ENCODE results near the gene ARHGDIG.

DNA sequence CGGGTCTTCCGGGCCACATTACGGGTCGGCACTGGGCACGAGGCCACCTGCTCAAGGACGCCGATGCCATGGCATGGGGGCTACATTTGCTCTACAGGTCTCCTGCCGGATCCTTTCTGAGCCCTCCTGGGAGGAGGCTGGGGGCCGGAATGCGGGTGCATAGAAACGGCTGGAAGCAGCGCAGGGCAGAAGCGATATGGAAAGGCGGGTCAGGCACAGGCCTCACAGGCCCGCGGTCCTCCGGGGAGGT is 43.7 kb downstream of the ARHGDIG start:
- TF ChIP-seq POLR2A (IDR thresholded peaks at IDR 0.05) = no peak
- TF ChIP-seq, protein P1, sequence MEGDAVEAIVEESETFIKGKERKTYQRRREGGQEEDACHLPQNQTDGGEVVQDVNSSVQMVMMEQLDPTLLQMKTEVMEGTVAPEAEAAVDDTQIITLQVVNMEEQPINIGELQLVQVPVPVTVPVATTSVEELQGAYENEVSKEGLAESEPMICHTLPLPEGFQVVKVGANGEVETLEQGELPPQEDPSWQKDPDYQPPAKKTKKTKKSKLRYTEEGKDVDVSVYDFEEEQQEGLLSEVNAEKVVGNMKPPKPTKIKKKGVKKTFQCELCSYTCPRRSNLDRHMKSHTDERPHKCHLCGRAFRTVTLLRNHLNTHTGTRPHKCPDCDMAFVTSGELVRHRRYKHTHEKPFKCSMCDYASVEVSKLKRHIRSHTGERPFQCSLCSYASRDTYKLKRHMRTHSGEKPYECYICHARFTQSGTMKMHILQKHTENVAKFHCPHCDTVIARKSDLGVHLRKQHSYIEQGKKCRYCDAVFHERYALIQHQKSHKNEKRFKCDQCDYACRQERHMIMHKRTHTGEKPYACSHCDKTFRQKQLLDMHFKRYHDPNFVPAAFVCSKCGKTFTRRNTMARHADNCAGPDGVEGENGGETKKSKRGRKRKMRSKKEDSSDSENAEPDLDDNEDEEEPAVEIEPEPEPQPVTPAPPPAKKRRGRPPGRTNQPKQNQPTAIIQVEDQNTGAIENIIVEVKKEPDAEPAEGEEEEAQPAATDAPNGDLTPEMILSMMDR (IDR thresholded peaks at IDR 0.05) = no peak
